ENCODE measurements around the gene DEGS1.
A peak's percentile ranks its signal among the peaks of the same experiment; 100 is the strongest.

DEGS1 gene

GRCh38 chr1:224217655-224218623, 34.9 kb downstream of the DEGS1 start:
- ATAC-seq (no peak), DNase-seq (ENCODE audit: low spot score in 2 of 2) (no peak)
- Mint-ChIP-seq H3K9me3 (no peaks in the 10 kb centered on the region), H3K4me3 (no peak overlapping the region), H3K36me3 (no peaks in the 10 kb centered on the region), H3K27ac (peak overlapping the region; percentile 11), H3K4me1 (no peaks in the 10 kb centered on the region)

GRCh38 chr1:224219011-224219611, 36.1 kb downstream of the DEGS1 start:
- Mint-ChIP-seq H3K27ac (no peak overlapping the region), H3K36me3 (no peaks in the 10 kb centered on the region), H3K9me3 (no peaks in the 10 kb centered on the region), H3K4me1 (no peaks in the 10 kb centered on the region), H3K4me3 (no peak overlapping the region)
- ATAC-seq (no peak), DNase-seq (ENCODE audit: low spot score in 2 of 2) (no peak)

GRCh38 chr1:224219612-224220059, 36.6 kb downstream of the DEGS1 start:
- no peak overlapping the region for H3K27ac Mint-ChIP-seq
- H3K4me1 Mint-ChIP-seq = no peaks in the 10 kb centered on the region
- DNase-seq (ENCODE audit: low spot score in 2 of 2) = no peak
- no peaks in the 10 kb centered on the region for H3K9me3 Mint-ChIP-seq
- no peak overlapping the region for H3K4me3 Mint-ChIP-seq
- no peaks in the 10 kb centered on the region for H3K36me3 Mint-ChIP-seq
- no peak for ATAC-seq

GRCh38 chr1:224223819-224224714, 41.0 kb downstream of the DEGS1 start:
- peaks cover 25% of the 10 kb centered on the region for H3K36me3 Mint-ChIP-seq
- no peak overlapping the region for H3K27ac Mint-ChIP-seq
- H3K4me1 Mint-ChIP-seq = no peaks in the 10 kb centered on the region
- no peaks in the 10 kb centered on the region for H3K9me3 Mint-ChIP-seq
- no peak for DNase-seq (ENCODE audit: low spot score in 2 of 2)
- no peak overlapping the region for H3K4me3 Mint-ChIP-seq
- no peak for ATAC-seq

GRCh38 chr1:224226849-224227502, 43.9 kb downstream of the DEGS1 start:
- DNase-seq (ENCODE audit: low spot score in 2 of 2) (no peak), ATAC-seq (no peak)
- Mint-ChIP-seq H3K4me1 (no peaks in the 10 kb centered on the region), H3K27ac (peak overlapping the region; percentile 40), H3K4me3 (no peak overlapping the region), H3K36me3 (peaks cover 49% of the 10 kb centered on the region), H3K9me3 (no peaks in the 10 kb centered on the region)

GRCh38 chr1:224234017-224234416, 51.0 kb downstream of the DEGS1 start:
- DNase-seq (ENCODE audit: low spot score in 2 of 2) (no peak), ATAC-seq (no peak)
- Mint-ChIP-seq H3K4me3 (no peak overlapping the region), H3K36me3 (peaks cover 79% of the 10 kb centered on the region), H3K27ac (peak overlapping the region; percentile 34), H3K9me3 (no peaks in the 10 kb centered on the region), H3K4me1 (no peaks in the 10 kb centered on the region)

- ATAC-seq (no peak), DNase-seq (ENCODE audit: low spot score in 2 of 2) (no peak)
- H3K27ac Mint-ChIP-seq = peak overlapping the region; percentile 41
- H3K36me3 Mint-ChIP-seq = peaks cover 69% of the 10 kb centered on the region
- H3K4me1 Mint-ChIP-seq = no peaks in the 10 kb centered on the region
- H3K9me3 Mint-ChIP-seq = no peaks in the 10 kb centered on the region
- no peak overlapping the region for H3K4me3 Mint-ChIP-seq
Observed at GRCh38 chr1:224235813-224236493, 52.9 kb downstream of the DEGS1 start.

- ATAC-seq = no peak
- no peak for DNase-seq (ENCODE audit: low spot score in 2 of 2)
- H3K4me3 Mint-ChIP-seq = no peak overlapping the region
- H3K4me1 Mint-ChIP-seq = no peaks in the 10 kb centered on the region
- H3K36me3 Mint-ChIP-seq = peaks cover 76% of the 10 kb centered on the region
- no peaks in the 10 kb centered on the region for H3K9me3 Mint-ChIP-seq
- H3K27ac Mint-ChIP-seq = no peak overlapping the region
Observed at GRCh38 chr1:224237119-224237881, 54.3 kb downstream of the DEGS1 start.

- Mint-ChIP-seq H3K4me3 (no peak overlapping the region), H3K36me3 (peaks cover 74% of the 10 kb centered on the region), H3K4me1 (no peaks in the 10 kb centered on the region), H3K9me3 (no peaks in the 10 kb centered on the region), H3K27ac (no peak overlapping the region)
- no peak for ATAC-seq
- no peak for DNase-seq (ENCODE audit: low spot score in 2 of 2)
Observed at GRCh38 chr1:224238212-224238611, 55.2 kb downstream of the DEGS1 start.

GRCh38 chr1:224238756-224239155, 55.7 kb downstream of the DEGS1 start:
- no peak overlapping the region for H3K4me3 Mint-ChIP-seq
- H3K27ac Mint-ChIP-seq = peak overlapping the region; percentile 17
- ATAC-seq (no peak), DNase-seq (ENCODE audit: low spot score in 2 of 2) (no peak)
- H3K4me1 Mint-ChIP-seq = no peaks in the 10 kb centered on the region
- peaks cover 72% of the 10 kb centered on the region for H3K36me3 Mint-ChIP-seq
- no peaks in the 10 kb centered on the region for H3K9me3 Mint-ChIP-seq
